Activated B cell treated with CpG ODN at 0.5 μM for 24 hours (primary cell): Measurements from ENCODE around the gene ROR2. TPM values are rescaled to one million over a fixed set of nuclear protein-coding genes. Genes with fewer than 3 reads are reported as not detected.

Experiments
- ATAC-seq: fragments of 200-7000 bp; cut with Tn5 transposase; one replicate; pipeline ENCODE4 v1.10.0; 2021; ENCODE audit warnings: low read depth, mild to moderate bottlenecking, moderate library complexity
- CTCF ChIA-PET: fragments of 350-600 bp; sonication (Branson Sonifier 250); formaldehyde crosslinking; loops from one replicate; lab custom pipeline; 2021; ENCODE audit warnings: antibody characterized with exemption; lab: Charles Lee
- POLR2A ChIA-PET: fragments of 350-600 bp; sonication (Branson Sonifier 250); formaldehyde crosslinking; loops from one replicate; lab custom pipeline; 2021; ENCODE audit warnings: antibody characterized with exemption; lab: Charles Lee
- DNase-seq: peaks from one replicate; pipeline ENCODE4 v3.0.0; 2022
- H3K27ac Mint-ChIP-seq: one replicate; pipeline ENCODE4 v1.8.0; 2020; ENCODE audit warnings: mixed read lengths
- H3K27me3 Mint-ChIP-seq: one replicate; pipeline ENCODE4 v1.8.0; 2021; ENCODE audit warnings: mixed read lengths
- H3K36me3 Mint-ChIP-seq: one replicate; pipeline ENCODE4 v1.8.0; 2021; ENCODE audit warnings: low read depth, mixed read lengths
- H3K4me1 Mint-ChIP-seq: one replicate; pipeline ENCODE4 v1.8.0; 2021; ENCODE audit warnings: mixed read lengths
- H3K4me3 Mint-ChIP-seq: one replicate; pipeline ENCODE4 v1.8.0; 2020; ENCODE audit warnings: mild to moderate bottlenecking, mixed read lengths
- H3K9me3 Mint-ChIP-seq: one replicate; pipeline ENCODE4 v1.8.0; 2020; ENCODE audit warnings: mixed read lengths
- CTCF ChIP-seq: fragments of 200-600 bp; IDR thresholded peaks from one replicate; pipeline ENCODE4 v1.8.0; 2022; ENCODE audit warnings: antibody characterized with exemption, mild to moderate bottlenecking
- intact Hi-C: fragments of 100-400 bp; cut with micrococcal nuclease; formaldehyde crosslinking; loops from one replicate; pipeline ENCODE4 v1.15.1; 2024
- total RNA-seq: library from RNA; stranded (reverse); gene quantifications from 2 replicates; pipeline ENCODE4 v1.2.3, GENCODE V29; 2022

Gene ROR2
- total RNA-seq, 1 donor from 2014 or later: not detected

GRCh38 chr9:91864380-91864779 is 85.6 kb downstream of the ROR2 start:
- H3K36me3 Mint-ChIP-seq: no peaks in the 10 kb centered on the region
- ATAC-seq: no peak
- H3K9me3 Mint-ChIP-seq: no peaks in the 10 kb centered on the region
- H3K27ac Mint-ChIP-seq: no peak overlapping the region
- CTCF ChIA-PET: no interaction called here
- no peaks in the 10 kb centered on the region for H3K4me1 Mint-ChIP-seq
- POLR2A ChIA-PET: no interaction called here
- no peak overlapping the region for H3K4me3 Mint-ChIP-seq
- TF ChIP-seq CTCF: no peak
- peaks cover 9% of the 10 kb centered on the region for H3K27me3 Mint-ChIP-seq
- intact Hi-C loops: no loop called here
- DNase-seq: no peak

- Mint-ChIP-seq H3K9me3 (no peaks in the 10 kb centered on the region), H3K4me3 (no peak overlapping the region), H3K27ac (no peak overlapping the region), H3K36me3 (no peaks in the 10 kb centered on the region), H3K27me3 (peaks cover 9% of the 10 kb centered on the region), H3K4me1 (no peaks in the 10 kb centered on the region)
- TF ChIP-seq CTCF: no peak
- intact Hi-C loops: no loop called here
- ATAC-seq: no peak
- ChIA-PET POLR2A (no interaction called here), CTCF (no interaction called here)
- DNase-seq: no peak
These were observed 86.6 kb downstream of the ROR2 start for GRCh38 chr9:91863469-91863868.

- Mint-ChIP-seq H3K9me3 (no peaks in the 10 kb centered on the region), H3K36me3 (no peaks in the 10 kb centered on the region), H3K4me3 (no peak overlapping the region), H3K27ac (no peak overlapping the region), H3K4me1 (no peaks in the 10 kb centered on the region), H3K27me3 (peaks cover 6% of the 10 kb centered on the region)
- intact Hi-C loops: no loop called here
- no peak for TF ChIP-seq CTCF
- no peak for DNase-seq
- POLR2A ChIA-PET: no interaction called here
- CTCF ChIA-PET: no interaction called here
- no peak for ATAC-seq
These were observed 91.6 kb downstream of the ROR2 start for GRCh38 chr9:91858213-91859030.

- POLR2A ChIA-PET: no interaction called here
- intact Hi-C loops: no loop called here
- CTCF ChIA-PET: no interaction called here
- DNase-seq: no peak
- no peaks in the 10 kb centered on the region for H3K9me3 Mint-ChIP-seq
- H3K4me3 Mint-ChIP-seq: no peak overlapping the region
- no peak for TF ChIP-seq CTCF
- peaks cover 6% of the 10 kb centered on the region for H3K27me3 Mint-ChIP-seq
- no peak for ATAC-seq
- no peak overlapping the region for H3K27ac Mint-ChIP-seq
- H3K4me1 Mint-ChIP-seq: no peaks in the 10 kb centered on the region
- H3K36me3 Mint-ChIP-seq: no peaks in the 10 kb centered on the region
These were observed 92.5 kb downstream of the ROR2 start for GRCh38 chr9:91857291-91858212.

- H3K27me3 Mint-ChIP-seq: peaks cover 8% of the 10 kb centered on the region
- H3K27ac Mint-ChIP-seq: no peak overlapping the region
- no peak for ATAC-seq
- no peaks in the 10 kb centered on the region for H3K4me1 Mint-ChIP-seq
- intact Hi-C loops: no loop called here
- ChIA-PET CTCF (no interaction called here), POLR2A (no interaction called here)
- no peak for TF ChIP-seq CTCF
- H3K4me3 Mint-ChIP-seq: no peak overlapping the region
- DNase-seq: no peak
- no peaks in the 10 kb centered on the region for H3K9me3 Mint-ChIP-seq
- no peaks in the 10 kb centered on the region for H3K36me3 Mint-ChIP-seq
These were observed 93.6 kb downstream of the ROR2 start for GRCh38 chr9:91856419-91856818.
